ENCODE data around the gene SLC25A23.

The SLC25A23 gene

GRCh38 chr19:6464070-6464873 is 4.7 kb upstream of the SLC25A23 start, which contains the start of gene CRB3:
TSS of gene CRB3 (plus strand) at chr19:6464271. CDS start at chr19:6464702, 431 bp downstream.
- TF ChIP-seq, protein P1, sequence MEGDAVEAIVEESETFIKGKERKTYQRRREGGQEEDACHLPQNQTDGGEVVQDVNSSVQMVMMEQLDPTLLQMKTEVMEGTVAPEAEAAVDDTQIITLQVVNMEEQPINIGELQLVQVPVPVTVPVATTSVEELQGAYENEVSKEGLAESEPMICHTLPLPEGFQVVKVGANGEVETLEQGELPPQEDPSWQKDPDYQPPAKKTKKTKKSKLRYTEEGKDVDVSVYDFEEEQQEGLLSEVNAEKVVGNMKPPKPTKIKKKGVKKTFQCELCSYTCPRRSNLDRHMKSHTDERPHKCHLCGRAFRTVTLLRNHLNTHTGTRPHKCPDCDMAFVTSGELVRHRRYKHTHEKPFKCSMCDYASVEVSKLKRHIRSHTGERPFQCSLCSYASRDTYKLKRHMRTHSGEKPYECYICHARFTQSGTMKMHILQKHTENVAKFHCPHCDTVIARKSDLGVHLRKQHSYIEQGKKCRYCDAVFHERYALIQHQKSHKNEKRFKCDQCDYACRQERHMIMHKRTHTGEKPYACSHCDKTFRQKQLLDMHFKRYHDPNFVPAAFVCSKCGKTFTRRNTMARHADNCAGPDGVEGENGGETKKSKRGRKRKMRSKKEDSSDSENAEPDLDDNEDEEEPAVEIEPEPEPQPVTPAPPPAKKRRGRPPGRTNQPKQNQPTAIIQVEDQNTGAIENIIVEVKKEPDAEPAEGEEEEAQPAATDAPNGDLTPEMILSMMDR (IDR thresholded peaks at IDR 0.05; ENCODE audit: borderline replicate concordance, extremely low read depth, low read length, poor library complexity, severe bottlenecking), result no peak
- no peak for TF ChIP-seq EZH2 (IDR thresholded peaks at IDR 0.05; ENCODE audit: borderline replicate concordance, low read depth, low read length, severe bottlenecking)
- no peak within 1 kb of the TSS for H2AFZ ChIP-seq (ENCODE audit: low read depth, low read length)
- no peaks in the 10 kb centered on the region for H3K9me3 ChIP-seq (ENCODE audit: insufficient read depth, low read length, severe bottlenecking)
- H3K4me1 ChIP-seq (ENCODE audit: insufficient read depth, low read length), result peaks cover 11% of the 10 kb centered on the region
- H4K20me1 ChIP-seq (ENCODE audit: insufficient read depth, low read length), result no peaks in the 10 kb centered on the region
- no peak for ATAC-seq (ENCODE audit: insufficient read depth, low read depth)
- H3K27me3 ChIP-seq (ENCODE audit: insufficient read depth, low read length, poor library complexity), result no peaks in the 10 kb centered on the region
- no peak for DNase-seq
- no peak within 1 kb of the TSS for H3K9ac ChIP-seq (ENCODE audit: low read depth, low read length)
- no peak within 1 kb of the TSS for H3K4me3 ChIP-seq (ENCODE audit: low read depth in 1 of 2, low read length in 2 of 2)
- H3K27ac ChIP-seq (ENCODE audit: low read length), result no peak within 1 kb of the TSS
- H3K36me3 ChIP-seq (ENCODE audit: insufficient read depth, low read length), result 0 out of 2 replicates have a peak, but pooled peaks cover 4% of the 10 kb centered on the region
- no peak within 1 kb of the TSS for H3K4me2 ChIP-seq (ENCODE audit: insufficient read depth, low read length)
- no peaks in the 10 kb centered on the region for H3K79me2 ChIP-seq (ENCODE audit: insufficient read depth, low read length)

DNA sequence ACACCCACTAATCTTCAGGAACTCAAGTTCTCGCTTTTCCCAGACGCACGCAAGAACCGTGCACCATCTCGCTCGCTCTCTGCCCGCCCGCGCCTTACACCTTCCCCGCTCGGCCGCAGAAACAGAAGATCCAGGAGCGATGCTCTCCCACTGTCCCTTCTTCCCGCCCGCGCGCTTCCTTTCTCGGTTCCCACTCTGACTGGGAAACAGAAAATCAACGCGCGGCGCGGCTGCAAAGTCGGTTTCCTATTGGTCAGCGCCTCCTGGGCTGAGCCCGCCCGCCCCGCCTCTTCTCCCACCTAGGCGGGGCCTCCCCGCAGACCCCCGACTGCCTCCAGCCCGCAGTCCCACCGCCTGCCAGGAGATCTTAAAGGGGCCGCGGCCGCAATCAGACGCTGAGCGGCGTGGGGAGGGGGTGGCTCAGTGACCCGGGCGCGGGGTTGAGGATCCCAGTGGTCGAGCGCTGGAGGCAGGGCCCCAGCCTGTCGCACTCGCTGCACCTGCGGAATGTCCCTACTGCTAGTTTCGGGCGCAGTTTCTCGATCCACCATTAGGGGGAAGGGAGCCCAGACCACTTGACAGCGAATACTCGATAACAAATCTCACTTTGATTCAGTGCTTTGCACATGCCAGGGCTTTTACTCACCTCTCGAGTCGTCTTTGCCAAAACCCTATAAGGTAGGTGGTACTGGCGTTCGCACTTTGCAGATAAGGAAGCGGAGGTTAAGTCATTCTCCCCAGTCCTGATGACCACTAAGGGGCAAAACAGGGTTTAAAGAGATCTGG is 700 bp upstream of the SLC25A23 start:
- TF ChIP-seq, protein P1 (IDR thresholded peaks at IDR 0.05; ENCODE audit: borderline replicate concordance, extremely low read depth, low read length, poor library complexity, severe bottlenecking), result peak; percentile 79
- TF ChIP-seq EZH2 (IDR thresholded peaks at IDR 0.05; ENCODE audit: borderline replicate concordance, low read depth, low read length, severe bottlenecking), result no peak
- peak overlapping the region; percentile 99 for H2AFZ ChIP-seq (ENCODE audit: low read depth, low read length)
- H4K20me1 ChIP-seq (ENCODE audit: insufficient read depth, low read length), result no peaks in the 10 kb centered on the region
- DNase-seq (peak; percentile 99), ATAC-seq (ENCODE audit: insufficient read depth, low read depth) (peak; percentile 88)
- H3K4me2 ChIP-seq (ENCODE audit: insufficient read depth, low read length), result peak overlapping the region; percentile 100
- peak overlapping the region; percentile 71 for H3K9ac ChIP-seq (ENCODE audit: low read depth, low read length)
- peaks cover 8% of the 10 kb centered on the region for H3K36me3 ChIP-seq (ENCODE audit: insufficient read depth, low read length)
- H3K4me3 ChIP-seq (ENCODE audit: low read depth in 1 of 2, low read length in 2 of 2), result peak overlapping the region; percentile 75 to 100; a peak in 3 of 4 replicates
- H3K9me3 ChIP-seq (ENCODE audit: insufficient read depth, low read length, severe bottlenecking), result no peaks in the 10 kb centered on the region
- peaks cover 4% of the 10 kb centered on the region; the same call in 1 of the 2 replicates for H3K79me2 ChIP-seq (ENCODE audit: insufficient read depth, low read length)
- H3K4me1 ChIP-seq (ENCODE audit: insufficient read depth, low read length), result peaks cover 25% of the 10 kb centered on the region
- peak overlapping the region; percentile 89 for H3K27ac ChIP-seq (ENCODE audit: low read length)
- no peaks in the 10 kb centered on the region for H3K27me3 ChIP-seq (ENCODE audit: insufficient read depth, low read length, poor library complexity)

DNA sequence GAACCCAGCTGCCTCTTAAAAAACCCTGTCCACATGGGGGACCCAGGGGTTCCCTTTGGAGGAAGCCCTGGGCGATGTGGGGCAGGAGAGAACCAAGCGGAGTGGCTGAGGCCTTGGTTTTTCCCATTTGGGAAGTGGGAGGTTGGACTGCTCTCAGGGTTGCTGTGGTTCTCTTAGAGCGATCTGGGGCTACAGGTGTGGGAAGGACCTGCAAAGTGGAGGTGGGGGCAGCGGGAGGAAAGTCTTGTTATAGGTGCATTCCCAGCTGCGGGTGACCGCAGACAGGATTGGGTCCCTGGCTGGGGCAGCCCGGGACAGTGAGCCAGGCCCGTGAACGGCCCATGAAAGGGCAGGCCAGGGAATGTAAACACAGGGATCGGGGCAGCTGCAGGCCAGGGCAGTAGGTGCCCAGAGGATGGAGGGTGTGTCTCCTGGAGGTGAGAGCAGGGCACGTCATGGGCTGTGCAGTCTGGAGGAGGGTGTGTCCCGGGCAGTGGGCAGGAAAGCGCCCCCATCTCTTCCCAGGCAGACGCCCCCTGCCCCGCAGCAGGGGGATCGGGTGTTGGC is 814 bp downstream of the SLC25A23 start:
- peaks cover 4% of the 10 kb centered on the region; the same call in 1 of the 2 replicates for H3K79me2 ChIP-seq (ENCODE audit: insufficient read depth, low read length)
- no peak for ATAC-seq (ENCODE audit: insufficient read depth, low read depth)
- no peak for DNase-seq
- no peaks in the 10 kb centered on the region for H4K20me1 ChIP-seq (ENCODE audit: insufficient read depth, low read length)
- TF ChIP-seq, protein P1 (IDR thresholded peaks at IDR 0.05; ENCODE audit: borderline replicate concordance, extremely low read depth, low read length, poor library complexity, severe bottlenecking), result no peak
- TF ChIP-seq EZH2 (IDR thresholded peaks at IDR 0.05; ENCODE audit: borderline replicate concordance, low read depth, low read length, severe bottlenecking), result no peak
- peak overlapping the region; percentile 99; the same call in 1 of the 2 replicates for H2AFZ ChIP-seq (ENCODE audit: low read depth, low read length)
- H3K27ac ChIP-seq (ENCODE audit: low read length), result peak overlapping the region; percentile 87
- H3K4me3 ChIP-seq (ENCODE audit: low read depth in 1 of 2, low read length in 2 of 2), result peak overlapping the region; percentile 75 to 100; a peak in 3 of 4 replicates
- H3K27me3 ChIP-seq (ENCODE audit: insufficient read depth, low read length, poor library complexity), result no peaks in the 10 kb centered on the region
- peaks cover 23% of the 10 kb centered on the region for H3K36me3 ChIP-seq (ENCODE audit: insufficient read depth, low read length)
- peak overlapping the region; percentile 100 for H3K4me2 ChIP-seq (ENCODE audit: insufficient read depth, low read length)
- H3K9me3 ChIP-seq (ENCODE audit: insufficient read depth, low read length, severe bottlenecking), result peaks cover 13% of the 10 kb centered on the region
- H3K9ac ChIP-seq (ENCODE audit: low read depth, low read length), result peak overlapping the region; percentile 71
- H3K4me1 ChIP-seq (ENCODE audit: insufficient read depth, low read length), result peaks cover 25% of the 10 kb centered on the region
